Right lobe of liver (tissue), 6 donors: ENCODE measurements around the gene PITX3. TPM values are rescaled to one million over a fixed set of nuclear protein-coding genes. Genes with fewer than 3 reads are reported as not detected.

Experiments used
- ATAC-seq, 4 donors: fragments of 200-7000 bp; cut with Tn5 transposase; one replicate each; pipeline ENCODE4 v1.9.1; 2020; ENCODE audit warnings: mild to moderate bottlenecking in 4 of 4, moderate library complexity in 4 of 4
- DNase-seq, 3 donors: peaks; one replicate each; pipeline ENCODE4 v3.0.0-alpha.2; 2020
- H3K27ac ChIP-seq, 3 donors: fragments of 200-600 bp; one replicate each; pipeline ENCODE4 v1.8.0; 2022
- H3K27me3 ChIP-seq, 2 donors: fragments of 200-600 bp; one replicate each; pipeline ENCODE4 v1.8.0; 2022
- H3K36me3 ChIP-seq, 4 donors: fragments of 200-600 bp; sonication (generic) in 1 of 4; one replicate each; pipeline versions ENCODE4 v1.5.1 to v1.8.0; 2017 to 2022; ENCODE audit warnings: control low read depth in 1 of 4
- H3K4me1 ChIP-seq, 4 donors: fragments of 200-600 bp; sonication (generic) in 1 of 4; one replicate each; pipeline versions ENCODE4 v1.5.1 to v1.8.0; 2017 to 2022; ENCODE audit warnings: control low read depth in 1 of 4
- H3K4me3 ChIP-seq, 3 donors: fragments of 200-600 bp; one replicate each; pipeline ENCODE4 v1.8.0; 2022
- H3K9me3 ChIP-seq, 4 donors: fragments of 200-600 bp; sonication (generic) in 1 of 4; one replicate each; pipeline versions ENCODE4 v1.5.1 to v1.8.0; 2017 to 2022; ENCODE audit warnings: control low read depth in 1 of 4
- POLR2A ChIP-seq: fragments of 450-650 bp; IDR thresholded peaks from one replicate; pipeline ENCODE4 v1.6.1; 2017; ENCODE audit warnings: antibody characterized with exemption, mild to moderate bottlenecking
- WGBS: methylation state at CpG from one replicate; pipeline ENCODE4 v1.1.6; 2018; ENCODE audit warnings: low coverage, low lambda C conversion rate; ENCODE audit not compliant: insufficient coverage; ENCODE audit errors: missing lambda C conversion rate; 5-methylcytosine and 5-hydroxymethylcytosine counted together
- intact Hi-C, 2 donors: fragments of 100-400 bp; cut with DNase I; formaldehyde crosslinking; loops; one replicate each; pipeline versions ENCODE4 v1.11.2 to v1.14.1; 2022
- total RNA-seq, 6 experiments: library from RNA; depleted of rRNA in 2 of 6; stranded (reverse); fragments of >200 nt in 2 of 6; fragmentation: NEBNext Ultra II Directional in 3 of 6; extraction: Animal tissue kit (Norgen Biotek cat#: 25700) in 3 of 6; gene quantifications; one replicate each; pipeline versions ENCODE4 v1.1.0 to v1.2.4, GENCODE V29; 2016 to 2023
- TF ChIP-seq, protein P1 (sequence below), 4 donors: fragments of 200-600 bp in 3 of 4; fragments of 450-650 bp in 1 of 4; IDR thresholded peaks; one replicate each; pipeline versions ENCODE4 v1.5.1 to v1.8.0; 2016 to 2022; ENCODE audit warnings: antibody characterized with exemption in 4 of 4, mild to moderate bottlenecking in 2 of 4
- donor health status: DM: no; HTN: yes; CAD: no.
- donor health status: DM: no; HTN: no; CAD: no.
- donor health status: DM: no; HTN: no; CAD: no.
- donor health status: DM: no; HTN: yes; CAD: no.
- donor health status: DM: no; HTN: yes; CAD: no.

Gene PITX3
- total RNA-seq, 6 experiments from 2014 or later: not detected

DNA sequence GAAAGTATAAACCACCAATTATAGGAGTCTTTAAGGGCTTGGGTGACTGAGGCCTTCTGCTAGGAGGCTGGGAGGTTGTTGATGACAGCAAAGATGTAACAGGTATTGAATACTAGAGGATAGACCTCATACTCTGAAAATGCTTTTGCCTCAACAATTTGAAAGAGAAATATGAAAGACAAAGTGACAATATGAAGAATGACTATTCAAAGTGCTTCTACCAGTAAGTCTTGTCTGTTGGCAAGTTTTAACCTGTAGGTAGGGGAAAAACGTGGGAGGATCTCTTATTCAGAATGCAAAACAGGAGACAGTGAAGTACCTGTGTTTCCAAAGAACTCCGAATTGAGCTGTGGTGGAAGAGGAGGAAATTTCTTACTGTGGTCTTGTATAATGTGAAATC is 42.2 kb upstream of the PITX3 start:
- WGBS: 16% methylated on average over 2 of the region's 2 CpGs
- H3K27me3 ChIP-seq: no peaks in the 10 kb centered on the region
- intact Hi-C loops: no loop called here
- no peaks in the 10 kb centered on the region for H3K9me3 ChIP-seq
- ATAC-seq (peak in 2 of 4 donors; percentile 7 to 33), DNase-seq (no peak)
- peak overlapping the region in 1 of 3 donors; percentile 79 for H3K27ac ChIP-seq
- H3K4me1 ChIP-seq: peaks cover 0 to 18% (median 10%) of the 10 kb centered on the region in 4 donors
- H3K36me3 ChIP-seq: no peaks in the 10 kb centered on the region
- no peak overlapping the region for H3K4me3 ChIP-seq
- TF ChIP-seq POLR2A: no peak
- TF ChIP-seq, protein P1, sequence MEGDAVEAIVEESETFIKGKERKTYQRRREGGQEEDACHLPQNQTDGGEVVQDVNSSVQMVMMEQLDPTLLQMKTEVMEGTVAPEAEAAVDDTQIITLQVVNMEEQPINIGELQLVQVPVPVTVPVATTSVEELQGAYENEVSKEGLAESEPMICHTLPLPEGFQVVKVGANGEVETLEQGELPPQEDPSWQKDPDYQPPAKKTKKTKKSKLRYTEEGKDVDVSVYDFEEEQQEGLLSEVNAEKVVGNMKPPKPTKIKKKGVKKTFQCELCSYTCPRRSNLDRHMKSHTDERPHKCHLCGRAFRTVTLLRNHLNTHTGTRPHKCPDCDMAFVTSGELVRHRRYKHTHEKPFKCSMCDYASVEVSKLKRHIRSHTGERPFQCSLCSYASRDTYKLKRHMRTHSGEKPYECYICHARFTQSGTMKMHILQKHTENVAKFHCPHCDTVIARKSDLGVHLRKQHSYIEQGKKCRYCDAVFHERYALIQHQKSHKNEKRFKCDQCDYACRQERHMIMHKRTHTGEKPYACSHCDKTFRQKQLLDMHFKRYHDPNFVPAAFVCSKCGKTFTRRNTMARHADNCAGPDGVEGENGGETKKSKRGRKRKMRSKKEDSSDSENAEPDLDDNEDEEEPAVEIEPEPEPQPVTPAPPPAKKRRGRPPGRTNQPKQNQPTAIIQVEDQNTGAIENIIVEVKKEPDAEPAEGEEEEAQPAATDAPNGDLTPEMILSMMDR (IDR thresholded peaks at IDR 0.05): no peak

DNA sequence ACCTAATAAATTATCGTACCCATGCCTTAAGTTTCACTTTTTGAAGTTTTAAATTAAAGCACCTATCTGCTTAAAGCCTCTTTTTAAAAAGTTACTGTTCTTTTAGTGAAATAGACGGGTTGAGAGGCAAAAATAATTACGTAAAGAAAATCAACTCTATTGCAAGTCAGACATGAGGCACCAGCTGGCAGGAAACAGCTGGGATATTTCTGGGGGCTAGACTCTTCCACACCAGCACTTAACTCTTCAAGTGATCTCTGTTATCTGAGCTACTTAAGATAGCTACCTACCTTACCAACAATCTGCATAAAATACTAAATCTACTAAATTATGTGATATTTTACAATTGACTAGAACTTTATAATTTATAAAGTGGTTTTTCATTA is 39.8 kb upstream of the PITX3 start:
- ATAC-seq (no peak), DNase-seq (no peak)
- intact Hi-C loops: no loop called here
- H3K4me3 ChIP-seq: no peak overlapping the region
- H3K27ac ChIP-seq: peak overlapping the region in 1 of 3 donors; percentile 2
- H3K9me3 ChIP-seq: no peaks in the 10 kb centered on the region
- peaks cover 0 to 18% (median 10%) of the 10 kb centered on the region in 4 donors for H3K4me1 ChIP-seq
- H3K27me3 ChIP-seq: no peaks in the 10 kb centered on the region
- TF ChIP-seq, protein P1 (IDR thresholded peaks at IDR 0.05): no peak
- no peak for TF ChIP-seq POLR2A
- peaks cover 0 to 4% (median 0%) of the 10 kb centered on the region in 4 donors for H3K36me3 ChIP-seq
- WGBS: 40% methylated on average over 3 of the region's 3 CpGs

DNA sequence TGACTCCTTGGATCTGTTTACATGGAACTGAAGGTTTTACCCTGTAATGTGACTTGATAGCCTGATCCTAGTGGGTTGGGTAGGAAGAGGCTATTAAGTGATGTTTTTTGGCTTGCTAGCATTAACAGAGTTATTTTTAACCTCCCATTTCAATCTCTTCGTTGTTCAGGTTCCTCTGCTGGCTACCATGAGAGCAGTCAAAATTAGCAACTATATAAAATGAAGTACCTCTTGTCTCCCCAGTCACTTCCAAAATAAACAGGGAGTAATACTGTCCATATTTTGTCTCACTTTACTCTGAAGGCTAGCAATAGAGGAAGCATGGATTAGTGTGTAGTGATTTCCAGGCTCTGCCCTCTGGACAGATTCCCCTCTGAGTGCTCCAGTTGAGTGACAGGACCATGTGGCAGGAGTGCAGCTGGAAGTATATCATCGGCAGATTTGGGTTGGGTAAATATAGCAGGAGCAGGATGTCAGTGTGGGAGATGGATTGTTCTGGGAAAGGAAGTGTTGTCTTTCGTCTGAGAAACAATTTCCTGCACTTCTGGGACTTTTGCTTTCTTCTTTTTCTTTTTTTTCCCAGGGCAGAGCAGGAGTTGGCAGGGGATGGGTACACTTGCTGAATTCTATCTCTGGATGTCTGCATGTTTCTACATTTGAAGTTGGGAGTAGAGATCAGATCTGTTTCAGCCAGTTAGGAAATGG is 39.2 kb upstream of the PITX3 start:
- ATAC-seq (peak; percentile 58 to 79 (median 72)), DNase-seq (no peak)
- H3K27ac ChIP-seq: peak overlapping the region in 1 of 3 donors; percentile 2
- no peaks in the 10 kb centered on the region for H3K27me3 ChIP-seq
- no peak overlapping the region for H3K4me3 ChIP-seq
- WGBS: 11% methylated on average over 3 of the region's 3 CpGs
- H3K4me1 ChIP-seq: peaks cover 0 to 19% (median 11%) of the 10 kb centered on the region in 4 donors
- intact Hi-C loops: no loop called here
- H3K36me3 ChIP-seq: peaks cover 0 to 4% (median 0%) of the 10 kb centered on the region in 4 donors
- TF ChIP-seq POLR2A: no peak
- TF ChIP-seq, protein P1 (IDR thresholded peaks at IDR 0.05): no peak
- no peaks in the 10 kb centered on the region for H3K9me3 ChIP-seq

DNA sequence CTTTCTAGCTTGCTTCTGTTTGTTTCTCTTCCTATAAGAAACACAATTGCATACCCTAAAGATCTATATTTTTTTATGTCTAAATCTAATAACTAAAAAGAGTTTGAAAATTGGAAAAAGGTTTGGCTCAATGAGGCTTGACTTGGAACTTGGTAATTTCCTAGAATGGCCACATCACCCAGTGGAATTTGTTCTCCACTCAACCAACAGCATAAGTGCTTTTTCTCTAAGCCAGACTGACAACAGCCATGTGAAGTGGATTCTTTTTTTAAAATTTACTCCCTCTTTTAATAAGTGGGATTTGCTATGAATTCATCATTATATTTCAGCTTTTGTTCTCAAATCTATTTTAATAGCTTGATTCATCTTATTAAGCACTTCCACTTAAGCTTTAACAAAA is 37.8 kb upstream of the PITX3 start:
- H3K9me3 ChIP-seq: no peaks in the 10 kb centered on the region
- no peak overlapping the region for H3K4me3 ChIP-seq
- intact Hi-C loops: no loop called here
- no peak overlapping the region for H3K27ac ChIP-seq
- peaks cover 0 to 4% (median 0%) of the 10 kb centered on the region in 4 donors for H3K36me3 ChIP-seq
- ATAC-seq (no peak), DNase-seq (no peak)
- no peaks in the 10 kb centered on the region for H3K27me3 ChIP-seq
- TF ChIP-seq, protein P1 (IDR thresholded peaks at IDR 0.05): no peak
- TF ChIP-seq POLR2A: no peak
- H3K4me1 ChIP-seq: peaks cover 0 to 18% (median 10%) of the 10 kb centered on the region in 4 donors
